Adrenal gland (tissue), 12 donors: ENCODE measurements around the gene S100A10. TPM values are rescaled to one million over a fixed set of nuclear protein-coding genes. Genes with fewer than 3 reads are reported as not detected.

Source experiments
- DNase-seq, 7 donors: peaks; one replicate each; pipeline ENCODE4 v3.0.0-alpha.2; 2019 to 2020
- H3K27ac ChIP-seq, 5 donors: fragments of 200-600 bp; sonication (generic) in 4 of 5; 1 replicate in 3 of 5; 2 replicates in 2 of 5; pipeline versions ENCODE4 v1.5.1 to v1.8.0; 2016 to 2020; ENCODE audit warnings: mild to moderate bottlenecking in 1 of 5
- H3K27me3 ChIP-seq: fragments of 200-600 bp; 2 replicates; pipeline ENCODE4 v1.8.0; 2021
- H3K36me3 ChIP-seq, 2 donors: fragments of 200-600 bp; replicated peaks in 1 of 2; 1 replicate in 1 of 2; 2 replicates in 1 of 2; pipeline versions ENCODE4 v1.5.1 to v1.8.0; 2018 to 2022
- H3K4me1 ChIP-seq, 2 donors: fragments of 200-600 bp; replicated peaks in 1 of 2; 1 replicate in 1 of 2; 2 replicates in 1 of 2; pipeline versions ENCODE4 v1.5.1 to v1.8.0; 2018 to 2021
- H3K4me3 ChIP-seq, 4 donors: fragments of 200-600 bp; sonication (generic) in 3 of 4; one replicate each; pipeline ENCODE4 v1.5.1; 2016 to 2018
- H3K9me3 ChIP-seq, 3 donors: fragments of 200-600 bp; sonication (generic) in 1 of 3; replicated peaks in 1 of 3; 1 replicate in 2 of 3; 2 replicates in 1 of 3; pipeline versions ENCODE4 v1.5.1 to v1.8.0; 2016 to 2021
- CTCF ChIP-seq, 6 experiments: fragments of 450-650 bp in 4 of 6; fragments of 200-600 bp in 2 of 6; sonication (generic) in 1 of 6; IDR thresholded peaks; 1 replicate in 5 of 6; 2 replicates in 1 of 6; pipeline versions ENCODE4 v1.5.1 to v1.8.0; 2016 to 2021; ENCODE audit warnings: antibody characterized with exemption in 6 of 6, mild to moderate bottlenecking in 2 of 6, moderate library complexity in 1 of 6
- POLR2A ChIP-seq, 2 donors: fragments of 450-650 bp; IDR thresholded peaks; one replicate each; pipeline ENCODE4 v1.6.1; 2017; ENCODE audit warnings: antibody characterized with exemption in 2 of 2, mild to moderate bottlenecking in 2 of 2, moderate library complexity in 1 of 2
- WGBS, 4 donors: extraction: QIAGEN DNeasy Blood & Tissue Kit in 2 of 4; methylation state at CpG; one replicate each; pipeline versions ENCODE4 v1.1.5 to v1.1.7; 2013 to 2017; 5-methylcytosine and 5-hydroxymethylcytosine counted together
- intact Hi-C, 2 donors: fragments of 100-400 bp; cut with DNase I; formaldehyde crosslinking; loops; one replicate each; pipeline versions ENCODE4 v1.14.1 to v1.15.0; 2022 to 2023
- polyA plus RNA-seq, 3 donors: library from polyadenylated mRNA; stranded (reverse); fragments of 200-250 nt in 2 of 3; fragments of 350-450 nt in 1 of 3; fragmentation: Illumina TruSeq in 1 of 3; extraction: RNeasy Lipid Tissue Mini Kit (QIAGEN cat#74804) in 1 of 3; gene quantifications; one replicate each; pipeline ENCODE4 v1.2.3, GENCODE V29; 2013 to 2014
- total RNA-seq, 9 donors: library from RNA; depleted of rRNA in 4 of 9; stranded (reverse); fragments of >200 nt in 4 of 9; fragments of 120-200 nt in 1 of 9; fragmentation: NEBNext Ultra II Directional in 1 of 9; extraction: Animal tissue kit (Norgen Biotek cat#: 25700) in 1 of 9; gene quantifications; one replicate each; pipeline versions ENCODE4 v1.1.0 to v1.2.4, GENCODE V29; 2013 to 2023
- donor health status: healthy with polysubstance abuse.
- donor health status: Bipolar disorder and iron deficiency.
- donor health status: DM: yes; HTN: yes; CAD: no.
- donor health status: DM: no; HTN: no; CAD: no.
- donor health status: DM: no; HTN: no; CAD: no.
- donor health status: DM: yes; HTN: yes; CAD: no.

The S100A10 gene
- total and polyA plus RNA-seq, 12 donors, result 24.9 to 860 (median 366) TPM

DNA sequence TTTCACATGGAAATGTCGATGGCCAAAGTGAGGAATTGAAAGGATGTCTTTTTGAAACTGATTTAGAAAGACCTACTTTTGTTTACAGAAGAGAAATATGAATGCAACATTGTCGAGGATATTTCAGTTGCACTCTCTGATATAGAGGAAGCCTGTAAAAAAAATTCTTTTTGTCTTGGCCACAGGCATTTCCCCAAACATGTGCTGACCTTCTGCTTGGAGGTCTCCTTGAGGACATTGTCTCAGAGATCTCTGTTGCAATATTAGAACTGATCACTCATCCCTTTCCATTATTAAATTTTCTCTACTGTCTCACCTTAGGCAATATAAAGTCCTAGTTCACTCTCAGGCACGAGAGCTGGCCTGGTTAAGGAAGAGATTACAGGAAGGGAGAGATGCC, 27.2 kb upstream of the S100A10 start:
- Histone ChIP-seq H3K4me3 (no peak overlapping the region), H3K27me3 (no peaks in the 10 kb centered on the region), H3K36me3 (no peaks in the 10 kb centered on the region), H3K4me1 (no peaks in the 10 kb centered on the region), H3K9me3 (no peaks in the 10 kb centered on the region), H3K27ac (no peak overlapping the region)
- TF ChIP-seq CTCF (IDR thresholded peaks at IDR 0.05) (no peak), POLR2A (IDR thresholded peaks at IDR 0.05) (no peak)
- WGBS, 4 donors, result 62 to 79% (median 71%) methylated on average over 3 of the region's 3 CpGs
- intact Hi-C loops, result no loop called here
- DNase-seq, result no peak

- WGBS, 4 donors, result 48 to 56% (median 53%) methylated on average over 4 of the region's 4 CpGs
- no peak for DNase-seq
- TF ChIP-seq CTCF (IDR thresholded peaks at IDR 0.05) (no peak), POLR2A (IDR thresholded peaks at IDR 0.05) (no peak)
- H3K4me1 ChIP-seq, result no peaks in the 10 kb centered on the region
- H3K36me3 ChIP-seq, result no peaks in the 10 kb centered on the region
- no peaks in the 10 kb centered on the region for H3K9me3 ChIP-seq
- no peak overlapping the region for H3K4me3 ChIP-seq
- no peak overlapping the region for H3K27ac ChIP-seq
- intact Hi-C loops, result no loop called here
- no peaks in the 10 kb centered on the region for H3K27me3 ChIP-seq
These were observed 24.9 kb upstream of the S100A10 start for GRCh38 chr1:152018537-152018936.

DNA sequence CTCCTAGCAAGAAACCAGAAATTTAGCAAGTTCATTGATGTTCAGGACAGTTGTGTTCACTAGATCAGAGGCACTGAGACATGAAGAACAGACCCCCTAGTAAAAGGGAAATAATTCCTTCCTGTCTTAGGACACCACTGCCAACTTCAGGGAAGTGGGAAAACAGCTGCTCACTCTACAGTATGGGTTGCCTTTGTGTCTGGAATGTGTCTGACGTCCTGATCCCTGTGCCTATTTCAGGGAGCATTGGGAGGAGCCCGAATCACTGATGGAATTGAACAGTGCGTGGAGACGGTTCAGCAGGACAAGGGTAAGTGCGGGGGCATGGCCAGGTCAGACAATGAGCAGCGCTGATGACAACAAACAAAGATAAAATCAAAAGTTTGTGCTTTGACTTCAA, 22.1 kb upstream of the S100A10 start:
- H3K4me1 ChIP-seq, result no peaks in the 10 kb centered on the region
- H3K27ac ChIP-seq, result no peak overlapping the region
- no peaks in the 10 kb centered on the region for H3K9me3 ChIP-seq
- WGBS, 4 donors, result 53 to 61% (median 61%) methylated on average over 6 of the region's 6 CpGs
- TF ChIP-seq POLR2A (IDR thresholded peaks at IDR 0.05) (no peak), CTCF (IDR thresholded peaks at IDR 0.05) (no peak)
- no peaks in the 10 kb centered on the region for H3K27me3 ChIP-seq
- DNase-seq, result no peak
- intact Hi-C loops, result no loop called here
- H3K36me3 ChIP-seq, result no peaks in the 10 kb centered on the region
- no peak overlapping the region for H3K4me3 ChIP-seq

- intact Hi-C loops, result no loop called here
- Histone ChIP-seq H3K4me1 (no peaks in the 10 kb centered on the region), H3K4me3 (no peak overlapping the region), H3K27ac (no peak overlapping the region), H3K9me3 (no peaks in the 10 kb centered on the region), H3K27me3 (no peaks in the 10 kb centered on the region), H3K36me3 (no peaks in the 10 kb centered on the region)
- DNase-seq, result no peak
- WGBS, 4 donors, result 58 to 100% (median 80%) methylated on average over 1 of the region's 1 CpG
- TF ChIP-seq POLR2A (IDR thresholded peaks at IDR 0.05) (no peak), CTCF (IDR thresholded peaks at IDR 0.05) (no peak)
These were observed 21.3 kb upstream of the S100A10 start for GRCh38 chr1:152014943-152015342.
